Measurements from ENCODE around the gene TMTC2.

- TF ChIP-seq CTCF (IDR thresholded peaks at IDR 0.05) = no peak
- TF ChIP-seq EZH2 (IDR thresholded peaks at IDR 0.05; ENCODE audit: borderline replicate concordance, insufficient read depth, low read depth, low read length, poor library complexity, severe bottlenecking) = no peak
These were observed 69.6 kb downstream of the TMTC2 start for GRCh38 chr12:82756303-82756702.

Data from B cell (primary cell).